Measurements from ENCODE around the gene NR2F2.

The NR2F2 gene

GRCh38 chr15:96292635-96293034, 37.9 kb upstream of the NR2F2 start:
- no peak for TF ChIP-seq TAF1 (IDR thresholded peaks at IDR 0.05; ENCODE audit: borderline replicate concordance, insufficient read depth, low read length)
- TF ChIP-seq REST (IDR thresholded peaks at IDR 0.05; ENCODE audit: insufficient read depth in 1 of 2, low read depth in 2 of 2, low read length in 2 of 2) = no peak
- TF ChIP-seq POLR2AphosphoS5 (IDR thresholded peaks at IDR 0.05; ENCODE audit: low read depth, low read length) = no peak
- no peak for TF ChIP-seq FOXP2 (optimal IDR thresholded peaks at IDR 0.05; ENCODE audit: borderline replicate concordance, extremely low read depth, extremely low read length, insufficient read depth)
- no peak for TF ChIP-seq SIN3A (IDR thresholded peaks at IDR 0.05; ENCODE audit: borderline replicate concordance, insufficient read depth, low read length)

- TF ChIP-seq FOXP2 (optimal IDR thresholded peaks at IDR 0.05; ENCODE audit: borderline replicate concordance, extremely low read depth, extremely low read length, insufficient read depth) (no peak), REST (IDR thresholded peaks at IDR 0.05; ENCODE audit: insufficient read depth in 1 of 2, low read depth in 2 of 2, low read length in 2 of 2) (no peak), SIN3A (IDR thresholded peaks at IDR 0.05; ENCODE audit: borderline replicate concordance, insufficient read depth, low read length) (no peak), TAF1 (IDR thresholded peaks at IDR 0.05; ENCODE audit: borderline replicate concordance, insufficient read depth, low read length) (no peak), POLR2AphosphoS5 (IDR thresholded peaks at IDR 0.05; ENCODE audit: low read depth, low read length) (no peak)
Observed at GRCh38 chr15:96293441-96293840, 37.1 kb upstream of the NR2F2 start.

GRCh38 chr15:96294766-96295165, 35.7 kb upstream of the NR2F2 start:
- no peak for TF ChIP-seq POLR2AphosphoS5 (IDR thresholded peaks at IDR 0.05; ENCODE audit: low read depth, low read length)
- no peak for TF ChIP-seq REST (IDR thresholded peaks at IDR 0.05; ENCODE audit: insufficient read depth in 1 of 2, low read depth in 2 of 2, low read length in 2 of 2)
- TF ChIP-seq FOXP2 (optimal IDR thresholded peaks at IDR 0.05; ENCODE audit: borderline replicate concordance, extremely low read depth, extremely low read length, insufficient read depth) = no peak
- no peak for TF ChIP-seq SIN3A (IDR thresholded peaks at IDR 0.05; ENCODE audit: borderline replicate concordance, insufficient read depth, low read length)
- TF ChIP-seq TAF1 (IDR thresholded peaks at IDR 0.05; ENCODE audit: borderline replicate concordance, insufficient read depth, low read length) = no peak

GRCh38 chr15:96296264-96296663, 34.2 kb upstream of the NR2F2 start:
- TF ChIP-seq TAF1 (IDR thresholded peaks at IDR 0.05; ENCODE audit: borderline replicate concordance, insufficient read depth, low read length) (no peak), SIN3A (IDR thresholded peaks at IDR 0.05; ENCODE audit: borderline replicate concordance, insufficient read depth, low read length) (no peak), POLR2AphosphoS5 (IDR thresholded peaks at IDR 0.05; ENCODE audit: low read depth, low read length) (no peak), REST (IDR thresholded peaks at IDR 0.05; ENCODE audit: insufficient read depth in 1 of 2, low read depth in 2 of 2, low read length in 2 of 2) (no peak), FOXP2 (optimal IDR thresholded peaks at IDR 0.05; ENCODE audit: borderline replicate concordance, extremely low read depth, extremely low read length, insufficient read depth) (no peak)

GRCh38 chr15:96297783-96298182, 32.7 kb upstream of the NR2F2 start:
- TF ChIP-seq POLR2AphosphoS5 (IDR thresholded peaks at IDR 0.05; ENCODE audit: low read depth, low read length) (no peak), REST (IDR thresholded peaks at IDR 0.05; ENCODE audit: insufficient read depth in 1 of 2, low read depth in 2 of 2, low read length in 2 of 2) (no peak), SIN3A (IDR thresholded peaks at IDR 0.05; ENCODE audit: borderline replicate concordance, insufficient read depth, low read length) (no peak), TAF1 (IDR thresholded peaks at IDR 0.05; ENCODE audit: borderline replicate concordance, insufficient read depth, low read length) (no peak), FOXP2 (optimal IDR thresholded peaks at IDR 0.05; ENCODE audit: borderline replicate concordance, extremely low read depth, extremely low read length, insufficient read depth) (no peak)

Data from PFSK-1 (cell line).